Brain microvascular endothelial cell (primary cell): Measurements from ENCODE around the gene NBR1.
"Not testable (repeated sequence)": the region's sequence is repeated elsewhere in the genome, so short reads cannot be mapped to it uniquely, and the experiment has no call there.

Experiments
- DNase-seq: peaks from one replicate; pipeline ENCODE4 v3.0.0-alpha.2; 2020
- H3K27ac ChIP-seq: fragments of 250-450 bp; sonication (Bioruptor Pico); 2 replicates; pipeline ENCODE4 v1.5.1; 2020; ENCODE audit warnings: mild to moderate bottlenecking, moderate library complexity
- H3K27me3 ChIP-seq: fragments of 250-450 bp; sonication (Bioruptor Pico); replicated peaks from 2 replicates; pipeline ENCODE4 v1.5.1; 2020; ENCODE audit warnings: mild to moderate bottlenecking
- H3K36me3 ChIP-seq: fragments of 250-450 bp; sonication (Bioruptor Pico); replicated peaks from 2 replicates; pipeline ENCODE4 v1.5.1; 2020; ENCODE audit warnings: mild to moderate bottlenecking
- H3K4me3 ChIP-seq: 2 replicates; pipeline ENCODE4 v1.5.1; 2011; ENCODE audit warnings: low read depth, mild to moderate bottlenecking, control low read depth, low read length, moderate library complexity
- CTCF ChIP-seq: IDR thresholded peaks from 2 replicates; pipeline ENCODE4 v1.5.1; 2011; ENCODE audit warnings: low read depth, mild to moderate bottlenecking, moderate library complexity, low read length, control low read depth, inconsistent platforms; ENCODE audit errors: missing control alignments
- in situ Hi-C: cut with HindIII; loops from 2 replicates; pipeline ENCODE4 v1.10.0; 2017; ENCODE audit warnings: low sequenced_read_pairs, low pct_ligation_motif_present

The NBR1 gene

GRCh38 chr17:43155666-43156065 lies 15.3 kb upstream of the NBR1 start:
- Histone ChIP-seq H3K4me3 (no peak overlapping the region), H3K27me3 (no peaks in the 10 kb centered on the region), H3K36me3 (no peaks in the 10 kb centered on the region), H3K27ac (no peak overlapping the region)
- in situ Hi-C loops = no loop called here
- TF ChIP-seq CTCF = no peak
- no peak for DNase-seq

GRCh38 chr17:43159232-43159631 lies 11.8 kb upstream of the NBR1 start:
- DNase-seq, H3K27me3 ChIP-seq, H3K36me3 ChIP-seq, in situ Hi-C loops, H3K4me3 ChIP-seq, H3K27ac ChIP-seq: not testable (repeated sequence)

- H3K4me3 ChIP-seq, in situ Hi-C loops, H3K27me3 ChIP-seq, H3K27ac ChIP-seq, DNase-seq, H3K36me3 ChIP-seq: not testable (repeated sequence)
These were observed 11.1 kb upstream of the NBR1 start for GRCh38 chr17:43159957-43160356.

- H3K4me3 ChIP-seq, H3K27me3 ChIP-seq, H3K36me3 ChIP-seq, H3K27ac ChIP-seq, DNase-seq, in situ Hi-C loops: not testable (repeated sequence)
These were observed 5.0 kb upstream of the NBR1 start for GRCh38 chr17:43165971-43166370.

GRCh38 chr17:43169561-43170139 lies 1.4 kb upstream of the NBR1 start:
- no peak for TF ChIP-seq CTCF
- no peaks in the 10 kb centered on the region for H3K27me3 ChIP-seq
- DNase-seq = no peak
- in situ Hi-C loops = no loop called here
- no peaks in the 10 kb centered on the region for H3K36me3 ChIP-seq
- H3K27ac ChIP-seq = peak overlapping the region; percentile 92
- H3K4me3 ChIP-seq = peak overlapping the region; percentile 94

GRCh38 chr17:43170140-43170765 lies 761 bp upstream of the NBR1 start:
- peak overlapping the region; percentile 92 for H3K27ac ChIP-seq
- H3K4me3 ChIP-seq = peak overlapping the region; percentile 94
- TF ChIP-seq CTCF = no peak
- no peaks in the 10 kb centered on the region for H3K27me3 ChIP-seq
- DNase-seq = peak; percentile 97
- in situ Hi-C loops = no loop called here
- H3K36me3 ChIP-seq = no peaks in the 10 kb centered on the region

- peak; percentile 57 for TF ChIP-seq CTCF
- peaks cover 7% of the 10 kb centered on the region for H3K36me3 ChIP-seq
- H3K4me3 ChIP-seq = peak overlapping the region; percentile 94
- DNase-seq = peak; percentile 77
- H3K27me3 ChIP-seq = no peaks in the 10 kb centered on the region
- H3K27ac ChIP-seq = peak overlapping the region; percentile 92
- in situ Hi-C loops = no loop called here
These were observed 823 bp downstream of the NBR1 start for GRCh38 chr17:43171586-43172487.
